PC-9 (cell line): ENCODE results near the gene TGM6. TPM values are rescaled to one million over a fixed set of nuclear protein-coding genes. Genes with fewer than 3 reads are reported as not detected.

Experiments used
- BruUV-seq: library from RNA; stranded (reverse); fragments of 400-500 nt; replicated peaks from 2 replicates; lab custom pipeline; 2021; lab: Mats Ljungman, UMichigan
- CTCF ChIA-PET: fragments of 300-600 bp; sonication (Branson Sonifier 250); formaldehyde crosslinking; loops from one replicate; lab custom pipeline; 2022; ENCODE audit warnings: antibody characterized with exemption; lab: Charles Lee
- POLR2A ChIA-PET: fragments of 300-600 bp; sonication (Branson Sonifier 250); formaldehyde crosslinking; loops from one replicate; lab custom pipeline; 2022; ENCODE audit warnings: antibody characterized with exemption; ENCODE audit not compliant: unreplicated experiment; lab: Charles Lee
- DNase-seq, 2 experiments: peaks; one replicate each; pipeline versions ENCODE4 v3.0.0 to v3.0.0-alpha.2; 2015 to 2022; ENCODE audit warnings: mixed read lengths in 1 of 2
- H2AFZ ChIP-seq: fragments of 200-600 bp; sonication (generic); 2 replicates; pipeline ENCODE4 v1.8.1; 2017; ENCODE audit warnings: antibody characterized with exemption
- H3F3A ChIP-seq: fragments of 200-600 bp; sonication (generic); 2 replicates; pipeline ENCODE4 v1.8.1; 2017; ENCODE audit warnings: antibody characterized with exemption, mild to moderate bottlenecking, low read depth; ENCODE audit not compliant: insufficient read depth
- H3K27ac ChIP-seq: fragments of 200-600 bp; sonication (generic); 2 replicates; pipeline ENCODE4 v1.6.1; 2016; ENCODE audit warnings: mixed run types
- H3K27me3 ChIP-seq: fragments of 200-600 bp; sonication (generic); 2 replicates; pipeline ENCODE4 v1.6.1; 2016; ENCODE audit warnings: low read depth, mixed run types; ENCODE audit not compliant: insufficient read depth
- H3K36me3 ChIP-seq: fragments of 200-600 bp; sonication (generic); 2 replicates; pipeline ENCODE4 v1.6.1; 2016; ENCODE audit warnings: low read depth, mixed run types
- H3K4me1 ChIP-seq: fragments of 200-600 bp; sonication (generic); replicated peaks from 2 replicates; pipeline ENCODE4 v1.6.1; 2016; ENCODE audit warnings: mixed run types; ENCODE audit not compliant: insufficient read depth
- H3K4me2 ChIP-seq: fragments of 200-600 bp; sonication (generic); 2 replicates; pipeline ENCODE4 v1.6.1; 2017; ENCODE audit warnings: mixed run types
- H3K4me3 ChIP-seq: fragments of 200-600 bp; sonication (generic); 2 replicates; pipeline ENCODE4 v1.6.1; 2016; ENCODE audit warnings: mixed run types
- H3K79me2 ChIP-seq: fragments of 200-600 bp; sonication (generic); 2 replicates; pipeline ENCODE4 v1.6.1; 2017; ENCODE audit warnings: low read depth, mixed run types
- H3K9me2 ChIP-seq: fragments of 200-600 bp; sonication (generic); 2 replicates; pipeline ENCODE4 v1.8.1; 2017; ENCODE audit warnings: mild to moderate bottlenecking; ENCODE audit not compliant: insufficient read depth
- H3K9me3 ChIP-seq: fragments of 200-600 bp; sonication (generic); 2 replicates; pipeline ENCODE4 v1.8.1; 2016; ENCODE audit warnings: low read depth; ENCODE audit not compliant: insufficient read depth
- H4K20me1 ChIP-seq: fragments of 200-600 bp; sonication (generic); 2 replicates; pipeline ENCODE4 v1.8.1; 2017; ENCODE audit not compliant: insufficient read depth
- CTCF ChIP-seq: fragments of 200-600 bp; sonication (generic); conservative IDR thresholded peaks from 2 replicates; pipeline ENCODE4 v1.6.1; 2017; ENCODE audit warnings: mixed run types, antibody characterized with exemption, mild to moderate bottlenecking, moderate library complexity
- EZH2 ChIP-seq: fragments of 200-600 bp; sonication (generic); IDR thresholded peaks from 2 replicates; pipeline ENCODE4 v1.8.0; 2017; ENCODE audit warnings: antibody characterized with exemption, low read depth
- intact Hi-C: fragments of 100-400 bp; cut with micrococcal nuclease; formaldehyde crosslinking; loops from one replicate; pipeline ENCODE4 v1.10.0; 2022; ENCODE audit not compliant: unreplicated experiment
- total RNA-seq: library from RNA; stranded (reverse); gene quantifications from 2 replicates; pipeline ENCODE4 v1.2.3, GENCODE V29; 2021

TGM6 gene
- total RNA-seq, 1 experiment from 2014 or later, result not detected

- Histone ChIP-seq H3K4me2 (no peak overlapping the region), H3K9me2 (no peaks in the 10 kb centered on the region), H3K4me3 (no peak overlapping the region), H3K4me1 (peaks cover 22% of the 10 kb centered on the region), H4K20me1 (no peaks in the 10 kb centered on the region), H3K36me3 (no peaks in the 10 kb centered on the region), H3K79me2 (no peaks in the 10 kb centered on the region), H3K27ac (no peak overlapping the region), H3K9me3 (peaks cover 3% of the 10 kb centered on the region; the same call in 1 of the 2 replicates), H2AFZ (no peak overlapping the region), H3K27me3 (no peaks in the 10 kb centered on the region), H3F3A (peaks cover 9% of the 10 kb centered on the region; the same call in 1 of the 2 replicates)
- no TSS peak for BruUV-seq
- TF ChIP-seq EZH2 (no peak), CTCF (no peak)
- CTCF ChIA-PET, result no interaction called here
- POLR2A ChIA-PET, result no interaction called here
- DNase-seq, result no peak
- intact Hi-C loops, result no loop called here
Measured at GRCh38 chr20:2365091-2365490, 15.6 kb upstream of the TGM6 start.

- CTCF ChIA-PET, result no interaction called here
- no peak overlapping the region for H2AFZ ChIP-seq
- H3K36me3 ChIP-seq, result no peaks in the 10 kb centered on the region
- no peak overlapping the region for H3K4me3 ChIP-seq
- H3K4me1 ChIP-seq, result peaks cover 22% of the 10 kb centered on the region
- DNase-seq, result no peak
- H3K4me2 ChIP-seq, result no peak overlapping the region
- H3K27ac ChIP-seq, result no peak overlapping the region
- intact Hi-C loops, result no loop called here
- H3K9me3 ChIP-seq, result peaks cover 3% of the 10 kb centered on the region; the same call in 1 of the 2 replicates
- POLR2A ChIA-PET, result no interaction called here
- TF ChIP-seq CTCF (no peak), EZH2 (no peak)
- H3K79me2 ChIP-seq, result no peaks in the 10 kb centered on the region
- H3F3A ChIP-seq, result peaks cover 9% of the 10 kb centered on the region; the same call in 1 of the 2 replicates
- no peaks in the 10 kb centered on the region for H3K9me2 ChIP-seq
- BruUV-seq, result no TSS peak
- H3K27me3 ChIP-seq, result no peaks in the 10 kb centered on the region
- H4K20me1 ChIP-seq, result no peaks in the 10 kb centered on the region
Measured at GRCh38 chr20:2365666-2366065, 15.0 kb upstream of the TGM6 start.

GRCh38 chr20:2368621-2369020, 12.1 kb upstream of the TGM6 start:
- no peak for DNase-seq
- Histone ChIP-seq H3K36me3 (no peaks in the 10 kb centered on the region), H3K9me3 (peaks cover 3% of the 10 kb centered on the region; the same call in 1 of the 2 replicates), H3K4me1 (peaks cover 11% of the 10 kb centered on the region), H3K79me2 (no peaks in the 10 kb centered on the region), H3K4me2 (no peak overlapping the region), H4K20me1 (no peaks in the 10 kb centered on the region), H3K27ac (no peak overlapping the region), H3K4me3 (no peak overlapping the region), H3F3A (peaks cover 5% of the 10 kb centered on the region; the same call in 1 of the 2 replicates), H3K27me3 (no peaks in the 10 kb centered on the region), H3K9me2 (no peaks in the 10 kb centered on the region), H2AFZ (no peak overlapping the region)
- TF ChIP-seq CTCF (no peak), EZH2 (no peak)
- intact Hi-C loops, result no loop called here
- POLR2A ChIA-PET, result no interaction called here
- CTCF ChIA-PET, result interaction anchor here (0.5 kb wide), 1 partner anchor 376 kb away, joined by 4 read pairs; no protein-coding TSS in a partner anchor
- BruUV-seq, result no TSS peak
